ENCODE results near the gene SETBP1. TPM values are rescaled to one million over a fixed set of nuclear protein-coding genes. Genes with fewer than 3 reads are reported as not detected.

SETBP1 gene
- total and polyA plus RNA-seq, 2 of the 4 experiments (the other 2 are of a cell fraction): 0.19 to 0.36 TPM

- in situ Hi-C loops (cut with MboI; ENCODE audit: low sequenced_read_pairs) (loop anchor here (25.0 kb wide), 1 partner anchor 744 kb away; no protein-coding TSS in a partner anchor), dilution Hi-C loops (cut with HindIII; ENCODE audit: low sequenced_read_pairs, unreplicated experiment) (no loop called here), intact Hi-C loops (cut with micrococcal nuclease) (no loop called here)
- no peak overlapping the region for H3K14ac ChIP-seq (replicated peaks; ENCODE audit: low read depth, low read length)
- H3K4me1 ChIP-seq (ENCODE audit: control insufficient read depth, insufficient read depth, low read length): no peaks in the 10 kb centered on the region
- H3K9me1 ChIP-seq (ENCODE audit: insufficient read depth, low read length): no peaks in the 10 kb centered on the region
- ATAC-seq (ENCODE audit: low read depth): no peak
- TF ChIP-seq USF2 (IDR thresholded peaks at IDR 0.05; ENCODE audit: low read depth, low read length) (no peak), CHD1 (IDR thresholded peaks at IDR 0.05; ENCODE audit: low read depth, low read length) (no peak), CTCF (conservative IDR thresholded peaks at IDR 0.05; ENCODE audit: low read depth, low read length) (no peak), POLR2A (IDR thresholded peaks at IDR 0.05; ENCODE audit: low read depth, low read length) (no peak), FOS (IDR thresholded peaks at IDR 0.05; ENCODE audit: low read depth, low read length) (no peak), RFX5 (IDR thresholded peaks at IDR 0.05; ENCODE audit: low read depth, low read length) (no peak), MXI1 (IDR thresholded peaks at IDR 0.05; ENCODE audit: borderline replicate concordance, low read depth, low read length) (no peak), RAD21 (IDR thresholded peaks at IDR 0.05; ENCODE audit: low read length) (no peak), NFE2L2 (IDR thresholded peaks at IDR 0.05; ENCODE audit: low read depth, low read length) (no peak), RCOR1 (IDR thresholded peaks at IDR 0.05; ENCODE audit: insufficient replicate concordance, low read length) (no peak), MAFK (IDR thresholded peaks at IDR 0.05; ENCODE audit: low read depth, low read length) (no peak), MAZ (IDR thresholded peaks at IDR 0.05; ENCODE audit: borderline replicate concordance, low read depth, low read length) (no peak), CEBPB (IDR thresholded peaks at IDR 0.05; ENCODE audit: low read depth, low read length) (no peak), ELK1 (IDR thresholded peaks at IDR 0.05; ENCODE audit: borderline replicate concordance, low read depth, low read length) (no peak)
- POLR2A ChIA-PET (ENCODE audit: unreplicated experiment): no interaction called here
- no peak overlapping the region for H2BK120ac ChIP-seq (ENCODE audit: low read depth, low read length)
- H2BK15ac ChIP-seq (ENCODE audit: low read depth, low read length): no peak overlapping the region
- no peak overlapping the region for H4K91ac ChIP-seq (ENCODE audit: insufficient read depth, low read depth, low read length)
- no peak overlapping the region for H2BK5ac ChIP-seq (ENCODE audit: low read depth, low read length, poor library complexity, severe bottlenecking)
- no peaks in the 10 kb centered on the region for H3K9me3 ChIP-seq (ENCODE audit: control insufficient read depth, insufficient read depth, low read length)
- no peak overlapping the region for H3K4me2 ChIP-seq (ENCODE audit: low read depth, low read length)
- no peak overlapping the region for H3K9ac ChIP-seq (ENCODE audit: low read depth, low read length)
- H2AK5ac ChIP-seq (ENCODE audit: low read depth, low read length): no peak overlapping the region
- CTCF ChIA-PET: interaction anchor here (1.4 kb wide), 1 partner anchor 13 kb away, joined by 3 read pairs; no protein-coding TSS in a partner anchor
- H3K4me3 ChIP-seq (ENCODE audit: insufficient read depth, low read depth, low read length): no peak overlapping the region
- H3K27me3 ChIP-seq (ENCODE audit: control insufficient read depth, insufficient read depth, low read length): no peaks in the 10 kb centered on the region; the same call in 1 of the 2 replicates
- no peaks in the 10 kb centered on the region for H4K20me1 ChIP-seq (ENCODE audit: insufficient read depth, low read length)
- H2BK20ac ChIP-seq (ENCODE audit: low read depth, low read length): no peak overlapping the region
- no CpG with 5 or more reads among the region's 9 CpGs for WGBS, 2 experiments (ENCODE audit: extremely low coverage in 2 of 2, insufficient read length in 1 of 2)
- no peak overlapping the region for H3K56ac ChIP-seq (ENCODE audit: extremely low read depth, insufficient read depth, low read length)
- no peak overlapping the region for H2AK9ac ChIP-seq (replicated peaks; ENCODE audit: low read depth, low read length, poor library complexity)
- no peak overlapping the region for H3K23ac ChIP-seq (ENCODE audit: low read depth, low read length)
- DNase-seq: no peak
- BruUV-seq (replicated peaks): no TSS peak
- no peaks in the 10 kb centered on the region for H3K36me3 ChIP-seq (ENCODE audit: control insufficient read depth, insufficient read depth, low read length)
- H3K79me1 ChIP-seq (ENCODE audit: low read depth in 1 of 2, low read length in 2 of 2): no peaks in the 10 kb centered on the region
- H3K4ac ChIP-seq (ENCODE audit: low read depth, low read length): no peak overlapping the region
- no peak overlapping the region for H3K18ac ChIP-seq (ENCODE audit: low read depth, low read length)
- no peak overlapping the region for H2AFZ ChIP-seq (replicated peaks; ENCODE audit: low read length, poor library complexity)
- H3K27ac ChIP-seq (ENCODE audit: insufficient read depth, low read length): no peak overlapping the region
- H4K5ac ChIP-seq (ENCODE audit: low read depth, low read length): no peak overlapping the region
- H4K8ac ChIP-seq (ENCODE audit: low read depth in 2 of 2, low read length in 2 of 2): no peak overlapping the region
Observed at GRCh38 chr18:44881461-44882162, 200.9 kb downstream of the SETBP1 start.

All from IMR-90 (cell line).